SKM-1 (cell line): ENCODE measurements around the gene QPRT.
"Not testable (repeated sequence)": the region's sequence is repeated elsewhere in the genome, so short reads cannot be mapped to it uniquely, and the experiment has no call there.

Experiments
- DNase-seq: peaks from one replicate; lab custom pipeline; 2025; ENCODE audit not compliant: unreplicated experiment; lab: John Stamatoyannopoulos, UW

Gene QPRT

DNA sequence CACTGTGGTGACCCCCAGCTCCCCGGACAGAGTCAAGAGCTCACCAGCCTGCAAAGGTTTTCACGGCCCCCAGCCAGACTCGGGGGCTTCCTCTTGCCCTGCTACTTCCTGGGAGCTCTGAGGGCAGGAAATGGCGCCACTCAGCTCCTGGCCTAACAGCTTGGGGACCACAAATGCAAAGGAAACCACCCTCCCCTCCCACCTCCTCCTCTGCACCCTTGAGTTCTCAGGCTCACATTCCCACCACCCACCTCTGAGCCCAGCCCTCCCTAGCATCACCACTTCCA lies 16.3 kb upstream of the QPRT start:
- DNase-seq: peak; percentile 76

DNA sequence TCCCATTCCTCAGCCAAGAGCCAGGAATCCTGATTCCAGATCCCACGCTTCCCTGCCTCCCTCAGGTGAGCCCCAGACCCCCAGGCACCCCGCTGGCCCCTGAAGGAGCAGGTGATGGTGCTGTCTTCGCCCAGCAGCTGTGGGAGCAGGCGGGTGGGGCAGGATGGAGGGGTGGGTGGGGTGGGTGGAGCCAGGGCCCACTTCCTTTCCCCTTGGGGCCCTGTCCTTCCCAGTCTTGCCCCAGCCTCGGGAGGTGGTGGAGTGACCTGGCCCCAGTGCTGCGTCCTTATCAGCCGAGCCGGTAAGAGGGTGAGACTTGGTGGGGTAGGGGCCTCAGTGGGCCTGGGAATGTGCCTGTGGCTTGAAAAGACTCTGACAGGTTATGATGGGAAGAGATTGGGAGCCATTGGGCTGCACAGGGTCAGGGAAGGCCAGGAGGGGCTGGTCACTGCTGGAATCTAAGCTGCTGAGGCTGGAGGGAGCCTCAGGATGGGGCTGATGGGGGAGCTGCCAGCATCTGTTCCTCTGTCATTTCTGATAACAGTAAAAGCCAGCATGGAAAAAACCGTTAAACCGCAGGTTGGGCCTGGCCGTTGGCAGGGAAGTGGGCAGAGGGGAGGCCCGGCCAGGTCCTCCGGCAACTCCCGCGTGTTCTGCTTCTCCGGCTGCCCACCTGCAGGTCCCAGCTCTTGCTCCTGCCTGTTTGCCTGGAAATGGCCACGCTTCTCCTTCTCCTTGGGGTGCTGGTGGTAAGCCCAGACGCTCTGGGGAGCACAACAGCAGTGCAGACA lies 15.8 kb upstream of the QPRT start, which contains the start of gene SPN:
Gene SPN (plus strand): TSS at position 232 of the 791 bp plus-strand sequence. CDS start 482 bp downstream, at position 714.
- DNase-seq: peak; percentile 70

DNA sequence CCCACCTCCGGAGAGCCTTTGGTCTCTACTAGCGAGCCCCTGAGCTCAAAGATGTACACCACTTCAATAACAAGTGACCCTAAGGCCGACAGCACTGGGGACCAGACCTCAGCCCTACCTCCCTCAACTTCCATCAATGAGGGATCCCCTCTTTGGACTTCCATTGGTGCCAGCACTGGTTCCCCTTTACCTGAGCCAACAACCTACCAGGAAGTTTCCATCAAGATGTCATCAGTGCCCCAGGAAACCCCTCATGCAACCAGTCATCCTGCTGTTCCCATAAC lies 15.2 kb upstream of the QPRT start:
- DNase-seq: no peak

DNA sequence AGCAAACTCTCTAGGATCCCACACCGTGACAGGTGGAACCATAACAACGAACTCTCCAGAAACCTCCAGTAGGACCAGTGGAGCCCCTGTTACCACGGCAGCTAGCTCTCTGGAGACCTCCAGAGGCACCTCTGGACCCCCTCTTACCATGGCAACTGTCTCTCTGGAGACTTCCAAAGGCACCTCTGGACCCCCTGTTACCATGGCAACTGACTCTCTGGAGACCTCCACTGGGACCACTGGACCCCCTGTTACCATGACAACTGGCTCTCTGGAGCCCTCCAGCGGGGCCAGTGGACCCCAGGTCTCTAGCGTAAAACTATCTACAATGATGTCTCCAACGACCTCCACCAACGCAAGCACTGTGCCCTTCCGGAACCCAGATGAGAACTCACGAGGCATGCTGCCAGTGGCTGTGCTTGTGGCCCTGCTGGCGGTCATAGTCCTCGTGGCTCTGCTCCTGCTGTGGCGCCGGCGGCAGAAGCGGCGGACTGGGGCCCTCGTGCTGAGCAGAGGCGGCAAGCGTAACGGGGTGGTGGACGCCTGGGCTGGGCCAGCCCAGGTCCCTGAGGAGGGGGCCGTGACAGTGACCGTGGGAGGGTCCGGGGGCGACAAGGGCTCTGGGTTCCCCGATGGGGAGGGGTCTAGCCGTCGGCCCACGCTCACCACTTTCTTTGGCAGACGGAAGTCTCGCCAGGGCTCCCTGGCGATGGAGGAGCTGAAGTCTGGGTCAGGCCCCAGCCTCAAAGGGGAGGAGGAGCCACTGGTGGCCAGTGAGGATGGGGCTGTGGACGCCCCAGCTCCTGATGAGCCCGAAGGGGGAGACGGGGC lies 14.7 kb upstream of the QPRT start:
- no peak for DNase-seq

DNA sequence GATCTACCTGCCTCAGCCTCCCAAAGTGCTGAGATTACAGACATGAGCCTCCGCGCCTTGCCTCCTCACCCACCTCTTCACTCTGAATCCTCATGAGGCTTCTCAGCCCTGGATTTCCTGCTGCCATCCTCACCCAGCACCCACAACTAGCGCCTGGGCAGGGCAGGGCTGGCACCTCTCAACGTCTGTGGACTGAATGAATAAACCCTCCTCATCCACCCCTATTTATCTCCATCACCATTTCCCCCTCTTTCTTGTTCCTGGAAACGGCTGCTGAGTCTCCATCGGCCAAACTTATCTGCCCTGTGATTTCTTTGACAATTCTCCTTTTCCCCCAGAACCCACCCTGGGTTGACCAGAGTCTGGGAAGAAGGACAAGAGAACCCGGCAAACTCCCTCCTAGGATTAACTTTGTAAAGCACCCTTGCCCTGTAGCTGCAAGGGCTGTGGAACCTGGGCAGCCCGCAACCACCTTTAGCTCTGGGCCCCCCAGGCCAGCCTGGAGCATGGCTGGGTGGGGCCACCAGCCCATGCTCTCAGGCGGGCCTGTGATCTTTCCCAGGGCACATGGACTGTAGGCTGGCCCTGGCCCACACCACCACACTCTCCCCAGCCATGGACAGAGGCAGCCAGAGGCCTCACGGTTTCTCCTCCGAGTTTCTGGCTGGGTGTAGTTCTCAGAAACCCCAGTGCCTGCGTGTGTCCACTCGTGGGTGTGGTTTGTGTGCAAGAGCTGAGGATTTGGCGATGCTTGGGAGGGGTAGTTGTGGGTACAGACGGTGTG lies 13.5 kb upstream of the QPRT start:
- no peak for DNase-seq

DNA sequence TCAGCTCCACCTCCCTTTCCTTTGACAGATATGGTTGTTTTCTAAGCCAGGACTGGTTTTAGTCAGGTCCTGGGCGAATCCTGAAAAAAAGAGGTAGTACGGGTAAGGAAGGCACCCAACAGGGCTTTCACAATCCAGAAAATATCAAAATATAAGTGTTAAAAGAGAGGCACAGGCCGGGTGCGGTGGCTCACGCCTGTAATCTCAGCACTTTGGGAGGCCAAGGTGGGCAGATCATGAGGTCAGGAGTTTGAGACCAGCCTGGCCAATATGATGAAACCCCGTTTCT lies 11.7 kb upstream of the QPRT start:
- DNase-seq: not testable (repeated sequence)

DNA sequence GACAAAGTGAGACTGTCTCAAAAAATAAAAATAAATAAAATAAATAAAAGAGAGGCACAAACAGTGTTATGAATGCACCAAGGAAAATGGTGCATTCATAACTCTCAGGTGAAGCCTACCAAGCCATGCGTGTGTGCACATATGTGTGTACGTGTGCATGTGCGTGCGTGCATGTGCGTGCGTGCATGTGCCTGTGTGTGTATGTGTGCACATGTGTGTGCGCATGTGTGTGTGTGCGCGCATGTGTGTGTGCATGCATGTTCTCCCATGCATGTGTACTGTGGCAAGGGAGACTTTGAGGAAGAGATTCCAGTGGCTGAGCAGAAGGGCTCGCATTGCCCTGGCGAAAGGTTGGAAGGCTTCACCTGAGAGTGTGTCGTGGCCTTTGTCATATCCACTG lies 11.2 kb upstream of the QPRT start:
- no peak for DNase-seq

DNA sequence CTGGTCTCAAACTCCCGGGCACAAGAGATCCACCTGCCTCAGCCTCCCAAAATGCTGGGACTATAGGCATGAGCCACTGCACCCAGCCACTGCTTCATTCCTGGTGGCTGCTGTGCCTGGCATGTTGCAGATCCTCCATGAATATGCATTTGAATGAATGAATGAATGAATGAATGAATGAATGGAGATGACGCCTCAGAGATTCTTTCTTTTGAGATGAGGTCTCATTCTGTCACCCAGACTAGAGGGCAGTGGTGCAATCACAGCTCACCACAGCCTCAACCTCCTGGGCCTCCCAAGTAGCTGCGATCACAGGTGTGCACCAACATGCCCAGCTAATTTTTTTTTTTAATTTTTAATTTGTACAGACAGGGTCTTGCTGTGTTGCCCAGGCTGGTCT lies 10.7 kb upstream of the QPRT start:
- no peak for DNase-seq

DNA sequence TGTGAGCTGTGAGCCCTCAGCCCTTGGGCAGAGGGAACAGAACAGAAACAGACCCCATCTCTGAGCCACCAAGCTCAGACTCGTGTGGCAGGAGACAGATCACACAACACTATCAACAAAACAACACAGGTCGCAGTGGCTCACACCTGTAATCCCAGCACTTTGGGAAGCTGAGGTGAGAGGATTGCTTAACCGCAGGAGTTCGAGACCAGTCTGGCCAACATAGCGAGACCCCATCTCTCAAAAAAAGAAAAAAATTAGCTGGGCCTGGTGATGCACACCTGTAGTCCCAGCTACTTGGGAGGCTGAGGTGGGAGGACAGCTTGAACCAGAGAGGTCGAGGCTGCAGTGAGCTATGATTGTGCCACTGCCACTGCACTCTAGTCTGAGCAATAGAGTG lies 5.5 kb upstream of the QPRT start:
- no peak for DNase-seq

DNA sequence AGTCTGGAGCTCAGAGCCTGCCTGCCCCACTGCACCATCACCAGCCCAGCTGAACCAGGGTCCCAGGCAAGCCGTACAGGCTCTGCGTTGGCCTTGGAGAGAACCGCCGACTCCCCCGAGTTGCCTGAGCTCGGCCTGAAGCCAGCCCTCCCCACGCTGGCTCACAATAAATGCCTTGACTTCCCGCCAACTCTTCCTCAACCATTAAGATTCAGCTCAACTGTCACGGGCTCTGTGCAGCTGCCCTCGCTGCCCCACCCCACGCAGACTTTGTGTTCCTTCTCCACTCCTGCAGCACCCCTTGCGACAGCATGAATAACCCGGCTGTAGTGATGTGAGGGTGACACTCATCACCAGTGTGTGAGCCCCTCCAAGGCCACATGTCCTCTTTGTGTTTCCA lies 4.8 kb upstream of the QPRT start:
- DNase-seq: no peak

DNA sequence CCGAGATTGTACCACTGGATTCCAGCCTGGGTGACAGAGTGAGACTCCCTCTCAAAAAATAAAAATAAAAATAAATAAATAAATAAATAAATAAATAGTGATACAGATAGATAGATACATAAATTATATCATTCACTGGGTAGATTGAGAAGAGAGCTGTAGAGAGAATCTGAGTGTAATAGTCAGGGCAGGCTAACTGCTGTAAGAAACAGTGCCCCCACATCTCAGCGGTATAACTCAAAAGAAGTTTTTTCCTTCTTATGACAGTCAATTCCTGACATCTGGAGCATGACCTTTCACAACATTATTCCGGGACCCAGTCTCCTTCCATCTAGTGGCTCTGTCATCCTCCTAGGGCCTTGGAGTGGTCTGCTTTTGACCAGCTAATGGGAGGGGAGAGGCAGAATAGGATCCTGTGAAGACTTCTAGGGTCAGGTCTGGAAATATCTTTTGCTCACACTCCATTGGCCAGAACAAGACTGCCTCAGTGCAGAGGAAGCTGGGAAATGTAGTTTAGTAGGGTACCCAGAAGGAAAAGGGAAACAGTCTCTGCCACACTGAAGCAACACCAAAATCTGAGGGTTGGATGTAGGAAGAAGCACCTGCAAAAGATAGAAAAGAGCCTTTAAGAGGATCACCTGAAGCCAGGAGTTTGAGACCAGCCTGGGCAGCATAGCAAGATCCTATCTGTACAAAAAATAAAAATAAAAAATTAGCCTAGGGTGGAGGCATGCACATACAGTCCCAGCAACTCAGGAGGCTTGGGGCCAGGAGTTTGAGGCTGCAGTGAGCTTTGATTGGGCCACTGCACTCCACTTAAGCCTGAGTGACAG lies 3.0 kb upstream of the QPRT start:
- peak; percentile 70 for DNase-seq

DNA sequence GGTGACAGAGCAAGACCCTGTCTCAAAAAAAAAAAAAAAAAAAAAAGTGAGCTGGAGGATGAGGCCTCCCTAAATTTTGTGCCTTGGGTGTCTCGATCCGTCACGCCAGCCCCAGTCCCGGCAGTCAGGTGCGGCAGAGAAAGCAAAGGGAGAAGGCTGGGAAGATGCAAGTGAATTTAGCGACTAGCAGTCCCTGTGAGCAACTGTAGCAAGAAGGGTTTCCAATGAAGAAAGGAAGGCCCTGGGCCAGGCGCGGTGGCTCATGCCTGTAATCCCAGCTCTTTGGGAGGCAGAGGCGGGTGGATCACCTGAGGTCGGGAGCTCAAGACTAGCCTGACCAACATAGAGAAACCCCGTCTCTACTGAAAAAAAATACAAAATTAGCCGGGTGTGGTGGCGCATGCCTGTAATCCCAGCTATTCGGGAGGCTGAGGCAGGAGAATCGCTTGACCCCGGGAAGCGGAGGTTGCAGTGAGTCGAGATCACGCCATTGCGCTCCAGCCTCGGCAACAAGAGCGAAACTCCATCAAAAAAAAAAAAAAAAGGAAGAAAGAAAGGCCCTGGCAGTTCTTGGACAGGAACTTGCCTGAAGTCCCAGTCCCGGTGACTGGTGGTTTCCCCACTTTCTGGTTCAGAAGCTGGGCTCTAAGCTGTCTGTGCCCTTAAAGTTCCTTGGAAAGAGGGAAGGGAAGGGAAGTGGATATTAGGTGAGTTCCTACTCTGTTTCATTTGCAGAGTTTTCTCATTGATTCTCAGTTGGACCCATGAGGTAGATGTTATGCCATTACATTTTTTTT lies 1.8 kb upstream of the QPRT start:
- no peak for DNase-seq

DNA sequence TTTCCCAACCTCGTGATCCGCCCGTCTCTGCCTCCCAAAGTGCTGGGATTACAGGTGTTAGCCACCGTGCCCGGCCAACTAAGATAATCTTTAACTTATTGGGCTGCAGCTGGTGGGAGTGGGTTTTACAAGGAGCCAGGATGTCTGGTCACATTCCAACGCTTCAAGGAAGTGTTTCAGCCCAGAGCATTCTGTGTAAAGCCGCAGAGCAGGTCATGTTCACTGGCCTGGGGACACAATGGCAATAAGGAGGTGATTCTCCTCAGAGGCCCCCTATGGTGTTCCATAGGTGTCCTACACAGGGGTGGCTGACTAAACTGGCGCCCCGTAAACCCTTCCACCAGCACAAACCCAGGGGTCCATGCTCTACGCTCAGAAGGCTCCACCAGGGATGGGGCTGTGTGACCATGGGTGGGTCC lies 1.2 kb downstream of the QPRT start:
- no peak for DNase-seq

DNA sequence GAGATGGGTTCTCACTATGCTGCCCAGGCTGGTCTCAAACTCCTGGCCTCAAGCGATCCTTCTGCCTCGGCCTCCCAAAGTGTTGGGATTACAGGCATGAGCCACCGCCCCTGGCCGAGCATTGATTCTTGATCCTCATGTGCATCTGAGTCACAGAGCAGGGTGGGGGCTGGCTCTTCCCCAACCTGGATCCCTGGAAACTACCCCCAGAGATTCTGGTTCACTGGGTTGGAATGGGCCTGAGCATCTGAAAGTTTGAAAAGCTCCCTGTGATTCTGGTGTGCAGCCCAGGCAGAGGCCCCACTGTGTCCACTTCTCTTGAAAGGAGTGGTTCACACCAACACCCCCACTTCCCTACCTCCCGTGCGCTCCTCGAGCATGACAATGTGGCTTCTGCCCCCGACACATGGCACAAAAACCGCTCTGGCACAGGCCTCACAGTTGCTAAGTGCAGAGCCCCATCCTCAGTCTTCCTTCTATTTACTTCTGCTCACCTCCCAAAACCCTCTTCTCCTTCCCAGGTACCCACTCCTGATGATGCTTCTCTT lies 4.6 kb downstream of the QPRT start:
- DNase-seq: no peak

DNA sequence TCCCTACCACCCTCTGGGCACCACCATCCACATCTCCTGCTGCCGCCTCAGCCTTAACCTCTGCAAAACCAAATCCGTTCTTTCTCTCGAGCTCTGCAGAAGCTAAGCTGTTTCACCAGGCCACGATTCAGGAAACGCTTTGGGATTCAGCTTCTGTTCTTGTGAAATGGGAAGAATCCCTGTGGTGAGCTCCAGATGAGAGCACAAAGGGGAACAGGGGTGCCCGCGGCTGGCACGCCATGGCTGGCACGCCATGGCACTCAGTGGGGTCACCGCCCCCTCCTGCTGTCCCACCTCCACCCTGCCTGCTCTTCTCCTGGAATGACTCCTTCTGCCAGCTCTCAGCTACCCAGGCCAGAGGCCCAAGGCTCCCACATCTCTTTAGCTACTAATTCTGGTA lies 5.7 kb downstream of the QPRT start:
- no peak for DNase-seq

DNA sequence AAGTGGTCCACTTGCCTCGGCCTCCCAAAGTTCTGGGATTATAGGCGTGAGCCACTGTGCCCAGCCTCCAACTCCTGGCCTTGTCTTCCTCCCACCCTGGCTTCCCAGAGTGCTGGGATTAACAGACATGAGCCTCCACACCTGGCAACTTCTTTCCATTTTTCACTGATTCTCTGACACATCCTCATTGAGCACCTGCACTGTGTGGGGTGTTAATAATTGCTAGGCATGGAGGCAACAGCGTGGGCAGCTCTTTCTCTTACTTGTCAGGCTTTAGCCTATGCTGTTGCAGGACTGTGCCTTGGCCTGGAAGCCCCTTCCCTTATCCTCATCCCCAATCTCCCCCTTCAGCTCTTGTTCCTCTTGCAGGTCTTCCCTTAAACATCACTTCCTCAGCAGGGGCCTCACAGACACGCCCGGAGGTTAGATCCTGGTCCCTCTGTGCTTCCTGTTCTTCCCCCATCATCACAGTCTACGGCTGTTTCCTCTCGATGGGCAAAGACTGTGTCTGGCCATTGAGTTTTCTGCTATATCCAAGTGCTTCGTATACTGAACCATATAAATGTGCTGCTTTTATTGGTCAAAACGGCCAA lies 7.9 kb downstream of the QPRT start:
- peak; percentile 46 for DNase-seq

DNA sequence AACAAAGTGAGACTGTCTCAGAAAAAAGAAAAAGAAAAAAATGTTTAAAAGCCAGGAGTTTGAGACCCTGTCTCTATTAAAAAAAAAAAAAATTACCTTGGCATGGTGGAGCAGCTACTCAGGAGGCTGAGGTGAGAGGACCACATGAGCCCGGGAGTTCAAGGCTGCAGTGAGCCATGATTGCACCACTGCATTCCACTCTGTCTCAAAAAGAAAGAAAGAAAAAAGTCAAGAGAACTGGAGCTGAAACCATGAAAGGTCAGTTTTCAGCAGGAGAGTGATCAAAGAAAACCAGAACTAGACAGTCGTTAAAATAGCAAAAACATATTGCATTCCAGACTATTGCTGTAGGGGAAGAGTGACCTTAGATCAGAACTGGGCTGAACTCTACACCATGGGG lies 8.8 kb downstream of the QPRT start:
- no peak for DNase-seq

DNA sequence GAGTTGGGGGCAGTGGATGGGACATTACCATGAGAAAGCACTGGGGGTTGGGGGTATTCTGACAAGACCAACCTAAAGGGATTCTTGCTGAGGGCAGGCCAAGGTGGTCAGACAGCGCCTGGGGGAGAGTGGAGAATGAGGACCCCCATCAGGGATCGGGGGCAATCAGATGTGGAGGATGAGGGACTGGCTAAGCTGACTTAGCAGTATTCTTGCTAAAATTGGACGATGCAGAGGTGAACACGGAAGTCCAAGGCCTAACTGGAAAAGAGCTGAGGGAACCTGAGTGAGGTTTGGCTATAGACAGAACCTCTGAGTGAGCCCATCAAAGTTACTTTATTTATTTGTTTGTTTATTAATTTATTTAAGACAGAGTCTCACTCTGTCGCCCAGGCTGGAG lies 9.2 kb downstream of the QPRT start:
- DNase-seq: no peak

DNA sequence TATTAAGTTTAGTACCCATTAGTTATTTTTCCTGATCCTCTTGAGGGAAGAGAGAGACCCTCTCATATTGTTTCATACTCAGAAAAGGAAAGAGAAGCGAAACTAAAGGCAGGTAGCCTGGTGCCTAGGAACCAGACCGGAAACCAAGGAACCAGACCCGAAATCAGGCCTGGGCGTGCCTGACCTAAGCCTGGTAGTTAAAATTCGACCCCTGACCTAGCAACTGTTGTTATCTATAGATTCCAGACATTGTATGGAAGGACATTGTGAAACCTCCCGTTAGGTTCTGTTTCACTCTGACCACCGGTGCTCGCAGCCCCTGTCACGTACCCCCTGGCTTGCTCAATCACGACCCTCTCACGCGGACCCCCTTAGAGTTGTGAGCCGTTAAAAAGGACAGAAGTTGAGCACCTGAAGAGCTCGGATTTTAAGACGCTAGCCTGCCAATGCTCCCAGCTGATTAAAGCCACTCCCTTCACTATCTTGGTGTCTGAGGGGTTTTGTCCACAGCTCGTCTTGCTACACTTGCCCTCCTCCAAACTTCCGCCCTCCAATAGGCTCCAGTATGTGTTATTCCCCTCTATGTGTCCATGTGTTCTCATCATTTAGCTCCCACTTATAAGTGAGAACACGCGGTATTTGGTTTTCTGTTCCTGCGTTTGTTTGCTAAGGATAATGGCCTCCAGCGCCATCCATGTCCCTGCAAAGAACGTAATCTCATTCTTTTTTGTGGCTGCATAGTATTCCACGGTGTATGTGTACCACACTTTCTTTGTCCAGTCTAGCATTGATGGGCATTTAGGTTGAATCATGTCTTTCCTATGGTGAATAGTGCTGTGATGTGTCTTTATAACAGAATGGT lies 10.7 kb downstream of the QPRT start:
- not testable (repeated sequence) for DNase-seq
